NCI-H774 (cell line): ENCODE results near the gene NIP7.
A peak's percentile ranks its signal among the peaks of the same experiment; 100 is the strongest.
"Not testable (repeated sequence)": the region's sequence is repeated elsewhere in the genome, so short reads cannot be mapped to it uniquely, and the experiment has no call there.

Experiments
- DNase-seq: peaks from one replicate; lab custom pipeline; 2025; lab: John Stamatoyannopoulos, UW

Gene NIP7

DNA sequence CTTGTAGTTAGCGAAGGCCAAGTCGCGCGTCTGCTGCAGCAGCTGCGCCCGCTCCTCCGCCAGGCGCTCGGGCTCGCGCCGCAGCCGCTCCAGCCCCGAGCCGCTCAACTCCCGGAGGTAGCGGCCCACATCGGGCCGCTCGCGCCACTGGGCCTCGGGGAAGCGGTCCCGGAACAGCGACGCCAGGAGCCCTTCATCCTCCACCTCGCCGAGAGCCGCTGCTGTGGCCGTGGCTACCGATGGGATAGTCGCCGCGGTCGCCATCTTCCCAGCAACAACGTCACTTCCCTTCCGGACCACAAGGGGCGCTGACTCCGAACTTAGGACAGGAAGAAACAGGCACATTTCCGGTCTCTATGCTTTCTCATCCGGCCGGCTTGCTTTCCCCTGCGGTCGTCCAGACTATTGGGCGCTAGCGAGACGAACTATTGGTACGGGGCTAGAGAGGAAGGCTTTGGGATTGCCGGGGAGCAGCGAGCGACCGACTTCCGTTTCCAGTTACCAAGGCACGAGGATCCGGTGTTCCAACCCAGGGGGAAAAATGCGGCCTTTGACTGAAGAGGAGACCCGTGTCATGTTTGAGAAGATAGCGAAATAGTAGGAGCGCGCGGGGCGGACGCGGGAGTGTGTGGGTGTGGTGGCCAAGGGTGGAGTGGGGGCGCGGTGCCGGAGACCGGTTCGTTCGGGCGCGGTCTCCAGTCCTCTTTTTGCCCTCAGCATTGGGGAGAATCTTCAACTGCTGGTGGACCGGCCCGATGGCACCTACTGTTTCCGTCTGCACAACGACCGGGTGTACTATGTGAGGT, at the start of gene NIP7, which contains the start of gene COG8:
Gene NIP7 (plus strand): TSS at position 484 of the 806 bp plus-strand sequence. CDS start 58 bp downstream, at position 542.
Gene COG8 (minus strand): TSS at position 276 of the 806 bp plus-strand sequence. CDS start 12 bp downstream, at position 264.
- DNase-seq: peak; percentile 92

DNA sequence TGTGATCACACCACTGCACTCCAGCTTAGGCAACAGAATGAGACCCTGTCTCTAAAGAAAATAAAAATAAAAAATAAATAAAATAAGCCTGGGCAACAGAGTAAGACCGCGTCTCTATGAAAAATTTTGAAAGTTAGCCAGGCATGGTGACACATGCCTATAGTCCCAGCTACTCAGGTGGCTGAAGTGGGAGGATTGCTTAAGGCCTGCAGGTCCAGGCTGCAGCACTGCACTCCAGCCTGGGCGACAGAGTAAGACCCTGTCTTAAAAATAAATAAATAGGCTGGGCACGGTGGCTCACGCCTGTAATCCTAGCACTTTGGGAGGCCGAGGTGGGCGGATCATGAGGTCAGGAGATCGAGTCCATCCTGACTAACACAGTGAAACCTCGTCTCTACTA, 47.9 kb upstream of the NIP7 start:
- DNase-seq: not testable (repeated sequence)

DNA sequence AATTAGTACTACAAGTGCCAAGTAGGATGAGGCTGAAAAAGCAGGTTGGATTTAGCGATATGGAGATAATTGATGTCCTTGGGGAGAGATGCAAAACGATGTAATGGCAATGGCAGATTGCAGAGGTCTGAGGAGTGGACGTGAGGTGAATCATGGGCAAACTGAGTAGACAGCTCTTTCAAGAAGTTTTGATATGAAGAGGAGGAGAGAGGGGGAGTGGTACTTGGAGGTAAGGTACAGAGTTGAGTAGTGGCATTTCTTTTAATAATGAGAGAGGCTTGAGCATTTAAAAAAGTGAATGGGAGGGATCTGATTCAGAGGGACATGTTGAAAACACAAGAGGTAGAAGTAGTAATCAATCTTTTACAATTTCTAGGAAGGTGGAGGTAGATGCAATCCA, 46.2 kb upstream of the NIP7 start:
- DNase-seq: no peak

GRCh38 chr16:69294051-69294450, 45.5 kb upstream of the NIP7 start:
- no peak for DNase-seq

- not testable (repeated sequence) for DNase-seq
These were observed 42.8 kb upstream of the NIP7 start for GRCh38 chr16:69296771-69297170.

GRCh38 chr16:69298261-69298660, 41.3 kb upstream of the NIP7 start:
- no peak for DNase-seq

GRCh38 chr16:69301187-69301586, 38.4 kb upstream of the NIP7 start:
- DNase-seq: no peak

DNA sequence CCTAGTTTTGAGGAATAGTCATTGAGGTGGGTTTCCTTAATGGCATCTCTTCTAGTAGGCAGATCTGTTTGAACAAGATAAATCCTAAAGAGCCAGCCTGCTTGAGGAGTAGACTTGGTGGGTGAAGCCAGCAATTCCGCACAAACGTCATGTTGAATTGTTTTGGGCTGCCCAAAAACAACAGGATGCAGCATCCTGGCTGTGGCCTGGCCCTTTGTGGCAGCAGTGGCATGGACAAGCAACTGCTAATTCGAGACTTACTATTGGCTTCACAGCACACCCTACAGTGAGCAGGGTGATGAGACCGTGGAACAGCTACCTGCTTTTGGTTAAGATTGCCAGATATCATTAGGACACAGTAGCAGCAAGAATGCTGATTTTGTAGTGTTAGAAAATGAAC, 37.7 kb upstream of the NIP7 start:
- no peak for DNase-seq

DNA sequence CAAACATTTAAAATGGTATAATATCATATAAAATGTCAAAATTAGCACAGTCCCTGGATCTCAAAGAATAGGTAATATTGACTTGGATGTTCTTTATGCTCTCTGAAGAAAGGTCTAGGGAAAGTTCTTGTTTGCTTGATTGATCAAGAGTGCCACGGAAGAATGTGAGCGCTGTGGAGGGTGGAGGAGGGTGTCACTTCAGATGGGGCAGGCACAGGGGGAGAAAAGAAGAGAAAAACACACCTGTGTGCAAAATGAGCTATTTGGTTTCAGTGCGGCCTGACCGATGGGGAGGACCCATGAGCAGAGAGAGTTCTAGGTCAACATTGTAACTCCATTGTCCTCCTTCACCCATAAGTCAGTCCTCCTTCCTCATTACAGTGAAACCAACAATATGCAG, 37.3 kb upstream of the NIP7 start:
- no peak for DNase-seq

DNA sequence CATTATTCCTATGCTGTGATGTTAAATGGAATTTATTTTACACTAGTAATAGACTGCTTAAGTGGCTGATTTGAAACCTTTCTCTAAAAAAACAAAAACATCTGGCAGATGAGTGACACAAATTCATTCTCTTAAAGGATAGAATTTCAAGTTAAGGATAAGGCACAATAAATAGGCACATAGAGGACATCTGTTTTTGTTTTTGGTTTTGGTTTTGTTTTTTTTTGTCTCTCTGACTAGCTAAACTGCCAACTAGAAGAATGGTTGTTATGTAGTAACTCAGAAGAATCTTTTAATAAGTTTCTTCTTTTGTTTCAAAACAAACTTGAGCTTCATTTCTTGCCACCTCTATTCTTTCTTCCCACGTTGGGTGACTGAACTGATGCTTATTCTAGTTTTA, 33.5 kb upstream of the NIP7 start:
- DNase-seq: no peak

GRCh38 chr16:69307091-69307490, 32.5 kb upstream of the NIP7 start:
- no peak for DNase-seq

DNA sequence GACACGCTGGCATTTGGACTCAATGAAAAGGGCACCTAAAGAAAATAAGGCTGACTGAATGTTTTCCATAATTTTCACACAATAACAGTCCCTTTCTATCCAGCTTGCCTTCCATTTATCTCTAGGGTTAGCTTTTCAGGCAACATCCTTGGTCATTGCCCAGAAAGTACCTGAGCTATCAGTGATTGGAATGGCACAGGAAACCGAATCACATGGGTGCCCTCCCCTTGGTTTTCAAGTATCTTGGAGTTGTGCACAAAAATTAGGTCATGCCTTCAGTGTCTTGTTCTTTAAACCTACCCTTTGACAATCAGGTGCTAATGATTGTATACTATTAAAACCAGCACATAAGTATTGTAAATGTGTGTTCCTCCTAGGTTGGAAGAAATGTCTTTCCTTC, 31.7 kb upstream of the NIP7 start:
- DNase-seq: no peak

GRCh38 chr16:69309316-69309715, 30.3 kb upstream of the NIP7 start:
- no peak for DNase-seq

DNA sequence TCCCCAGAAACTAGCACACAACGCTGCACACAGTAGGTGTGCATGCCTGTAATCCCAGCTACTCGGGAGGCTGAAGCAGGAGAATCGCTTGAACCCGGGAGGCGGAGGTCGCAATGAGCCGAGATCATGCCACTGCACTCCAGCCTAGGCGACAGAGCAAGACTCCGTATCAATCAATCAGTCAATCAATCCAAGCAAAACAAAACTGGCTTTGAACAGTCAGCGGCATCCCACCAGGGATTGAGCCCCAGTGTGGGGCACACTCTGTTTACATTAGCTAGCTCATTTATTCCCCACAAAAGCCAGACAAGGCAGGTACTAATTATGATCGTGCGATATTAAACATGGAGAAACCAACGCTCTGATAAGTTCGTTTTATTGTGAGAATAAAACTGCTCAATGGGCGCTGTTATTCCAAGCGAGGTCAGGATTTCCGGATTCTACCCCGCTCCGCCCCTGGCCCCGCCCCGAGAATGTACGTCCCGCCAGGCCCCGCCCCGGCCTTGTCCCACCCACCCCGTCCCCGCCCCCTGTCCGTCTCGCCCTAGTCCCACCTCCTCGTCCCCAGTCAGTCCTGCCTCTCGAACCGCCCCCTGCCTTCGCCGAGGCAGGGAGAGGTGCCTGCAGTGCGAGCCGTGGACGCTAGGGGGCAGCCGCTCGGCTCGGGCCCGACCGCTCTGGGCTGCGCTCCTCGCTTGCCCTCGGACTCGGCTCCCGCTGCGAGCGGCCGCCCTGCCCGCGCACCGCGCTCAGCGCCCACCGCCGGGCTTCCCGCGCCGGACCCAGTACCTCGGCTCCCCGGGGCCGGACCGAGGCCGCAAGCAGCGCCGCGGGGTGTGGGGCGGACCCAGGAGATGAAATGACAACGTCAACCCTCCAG, 28.7 kb upstream of the NIP7 start, which contains the start of gene VPS4A:
Gene VPS4A (plus strand): TSS at position 698 of the 880 bp plus-strand sequence. CDS start 162 bp downstream, at position 860.
- peak; percentile 76 for DNase-seq

- no peak for DNase-seq
These were observed 27.8 kb upstream of the NIP7 start for GRCh38 chr16:69311533-69312387.

DNA sequence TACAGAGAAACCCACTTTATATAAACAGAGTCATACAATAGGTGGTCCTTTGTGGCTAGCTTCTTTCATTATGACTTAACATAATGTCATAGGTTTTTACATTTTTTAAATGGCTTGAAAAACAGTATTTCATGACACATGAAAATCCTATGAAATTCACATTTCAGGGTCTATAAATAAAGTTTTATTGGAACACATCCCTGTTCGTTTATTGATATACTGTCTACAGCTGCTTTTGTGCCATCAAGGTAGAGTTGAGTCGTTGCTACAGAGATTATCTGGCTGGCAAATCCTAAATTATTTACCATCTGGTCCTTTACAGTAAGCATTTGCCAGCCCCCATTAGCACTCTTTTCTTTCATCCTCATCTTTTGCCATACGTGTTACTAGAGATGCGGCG, 26.1 kb upstream of the NIP7 start:
- DNase-seq: no peak

GRCh38 chr16:69314534-69314933, 25.0 kb upstream of the NIP7 start:
- DNase-seq: no peak

GRCh38 chr16:69315486-69316311, 23.9 kb upstream of the NIP7 start:
- no peak for DNase-seq

DNA sequence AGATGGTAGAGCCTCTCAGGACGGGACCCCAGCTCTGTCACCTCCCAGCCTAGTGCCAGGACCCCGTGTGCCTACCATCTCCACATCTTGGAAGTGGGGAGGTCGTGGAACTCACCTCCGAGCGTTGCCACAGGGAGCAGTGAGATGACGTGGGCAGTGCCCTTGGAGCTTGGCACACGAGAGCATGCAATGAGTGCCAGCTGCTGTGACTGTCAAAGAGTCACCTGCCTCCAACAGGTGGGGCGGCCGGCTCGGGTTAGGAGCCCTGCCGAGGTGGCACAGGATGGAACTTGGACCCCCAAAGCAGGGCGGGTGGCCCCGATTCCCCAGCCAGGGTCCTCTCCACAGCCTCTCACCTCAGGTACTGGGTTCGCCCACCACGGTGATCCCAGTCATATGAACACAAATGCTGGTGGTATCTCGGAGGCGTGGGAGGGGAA, 23.0 kb upstream of the NIP7 start:
- no peak for DNase-seq

DNA sequence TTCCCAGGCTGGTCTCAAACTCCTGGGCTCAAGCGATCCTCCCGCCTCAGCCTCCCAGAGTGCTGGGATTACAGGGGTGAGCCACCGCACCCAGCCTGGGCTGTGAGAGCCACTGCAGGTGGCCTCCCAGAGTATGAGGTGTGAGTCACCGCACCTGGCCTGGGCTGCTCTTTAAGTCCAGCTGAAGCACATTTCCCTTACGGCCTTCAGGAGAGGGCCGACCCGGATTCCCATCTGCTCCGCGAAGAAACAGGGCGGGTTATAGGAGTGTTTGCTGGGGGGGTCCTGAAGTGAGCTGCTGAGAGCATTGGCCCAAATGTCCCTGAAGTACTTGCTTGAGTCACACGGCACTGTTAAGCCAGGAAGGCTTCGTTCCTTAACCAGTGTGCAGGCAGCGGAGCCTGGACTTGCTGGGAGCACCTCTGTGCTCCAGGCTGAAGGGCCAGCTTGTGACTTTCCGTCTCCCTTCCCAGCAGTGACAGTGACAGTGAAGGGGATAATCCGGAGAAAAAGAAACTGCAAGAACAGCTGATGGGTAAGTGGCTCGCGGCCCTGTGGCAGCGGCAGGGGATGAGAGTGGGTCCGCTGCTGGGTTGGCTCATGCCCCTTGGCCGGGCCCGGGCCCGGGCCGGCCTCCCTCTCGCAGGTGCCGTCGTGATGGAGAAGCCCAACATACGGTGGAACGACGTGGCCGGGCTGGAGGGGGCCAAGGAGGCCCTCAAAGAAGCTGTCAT, 21.2 kb upstream of the NIP7 start:
- DNase-seq: no peak
